IMR-90 (cell line): Measurements from ENCODE around the gene ISG20L2. TPM values are rescaled to one million over a fixed set of nuclear protein-coding genes. Genes with fewer than 3 reads are reported as not detected.

Source experiments
- ATAC-seq: fragments of 200-7000 bp; cut with Tn5 transposase; 2 replicates; pipeline ENCODE4 v1.9.1; 2020; ENCODE audit warnings: low read depth, mild to moderate bottlenecking, moderate library complexity
- BruUV-seq: library from RNA; stranded (reverse); fragments of 400-500 nt; replicated peaks from 2 replicates; lab custom pipeline; 2021; lab: Mats Ljungman, UMichigan
- CTCF ChIA-PET: fragments of 300-600 bp; formaldehyde crosslinking; extraction: SDS; loops from one replicate; lab custom pipeline; 2021; ENCODE audit warnings: antibody characterized with exemption; lab: Yijun Ruan, JAX
- POLR2A ChIA-PET: fragments of 300-600 bp; sonication (Branson Sonifier 250); formaldehyde crosslinking; loops from one replicate; lab custom pipeline; 2022; ENCODE audit warnings: antibody characterized with exemption; ENCODE audit not compliant: unreplicated experiment; lab: Charles Lee
- DNase-seq: peaks from one replicate; pipeline ENCODE4 v3.0.0; 2013
- H2AFZ ChIP-seq: replicated peaks from 2 replicates; pipeline ENCODE3; 2013; ENCODE audit warnings: low read length, mild to moderate bottlenecking; ENCODE audit not compliant: poor library complexity
- H2AK5ac ChIP-seq: 2 replicates; pipeline ENCODE4 v1.6.1; 2013; ENCODE audit warnings: low read depth, low read length, inconsistent platforms
- H2AK9ac ChIP-seq: replicated peaks from 2 replicates; pipeline ENCODE3; 2013; ENCODE audit warnings: mild to moderate bottlenecking, low read depth, low read length, moderate library complexity; ENCODE audit not compliant: poor library complexity
- H2BK120ac ChIP-seq: 2 replicates; pipeline ENCODE4 v1.6.1; 2013; ENCODE audit warnings: low read depth, low read length, inconsistent platforms
- H2BK15ac ChIP-seq: 3 replicates; pipeline ENCODE4 v1.6.1; 2013; ENCODE audit warnings: low read depth, low read length, inconsistent platforms
- H2BK20ac ChIP-seq: 2 replicates; pipeline ENCODE4 v1.6.1; 2013; ENCODE audit warnings: low read depth, mild to moderate bottlenecking, inconsistent platforms, low read length, moderate library complexity
- H2BK5ac ChIP-seq: 2 replicates; pipeline ENCODE4 v1.6.1; 2013; ENCODE audit warnings: mild to moderate bottlenecking, low read depth, low read length, inconsistent platforms; ENCODE audit not compliant: poor library complexity, severe bottlenecking
- H3K14ac ChIP-seq: replicated peaks from 2 replicates; pipeline ENCODE4 v1.6.1; 2013; ENCODE audit warnings: low read depth, low read length, inconsistent platforms
- H3K18ac ChIP-seq: 2 replicates; pipeline ENCODE4 v1.6.1; 2013; ENCODE audit warnings: low read depth, low read length, control low read depth
- H3K23ac ChIP-seq: 2 replicates; pipeline ENCODE4 v1.6.1; 2013; ENCODE audit warnings: low read depth, low read length, inconsistent platforms
- H3K27ac ChIP-seq: 2 replicates; pipeline ENCODE4 v1.5.1; 2013; ENCODE audit warnings: mild to moderate bottlenecking, control low read depth, low read length; ENCODE audit not compliant: insufficient read depth
- H3K27me3 ChIP-seq: 2 replicates; pipeline ENCODE4 v1.6.1; 2013; ENCODE audit warnings: low read length; ENCODE audit not compliant: control insufficient read depth, insufficient read depth
- H3K36me3 ChIP-seq: 2 replicates; pipeline ENCODE4 v1.6.1; 2013; ENCODE audit warnings: low read length, mixed read lengths; ENCODE audit not compliant: control insufficient read depth, insufficient read depth
- H3K4ac ChIP-seq: 2 replicates; pipeline ENCODE4 v1.6.1; 2013; ENCODE audit warnings: low read depth, low read length, inconsistent platforms
- H3K4me1 ChIP-seq: 2 replicates; pipeline ENCODE4 v1.6.1; 2013; ENCODE audit warnings: low read length, mixed read lengths; ENCODE audit not compliant: control insufficient read depth, insufficient read depth
- H3K4me2 ChIP-seq: 2 replicates; pipeline ENCODE4 v1.6.1; 2013; ENCODE audit warnings: low read depth, mild to moderate bottlenecking, control low read depth, low read length, moderate library complexity
- H3K4me3 ChIP-seq: 2 replicates; pipeline ENCODE4 v1.5.1; 2013; ENCODE audit warnings: low read depth, mild to moderate bottlenecking, control low read depth, low read length, moderate library complexity; ENCODE audit not compliant: insufficient read depth
- H3K56ac ChIP-seq: 2 replicates; pipeline ENCODE4 v1.6.1; 2013; ENCODE audit warnings: low read length, inconsistent platforms; ENCODE audit not compliant: insufficient read depth; ENCODE audit errors: extremely low read depth
- H3K79me1 ChIP-seq, 2 experiments: 2 replicates each; pipeline ENCODE4 v1.6.1; 2013; ENCODE audit warnings: low read length in 2 of 2, inconsistent platforms in 1 of 2, low read depth in 1 of 2
- H3K9ac ChIP-seq: 2 replicates; pipeline ENCODE4 v1.6.1; 2013; ENCODE audit warnings: low read depth, low read length, control low read depth
- H3K9me1 ChIP-seq: 2 replicates; pipeline ENCODE4 v1.6.1; 2013; ENCODE audit warnings: low read length, inconsistent platforms; ENCODE audit not compliant: insufficient read depth
- H3K9me3 ChIP-seq: 2 replicates; pipeline ENCODE4 v1.6.1; 2013; ENCODE audit warnings: low read length; ENCODE audit not compliant: control insufficient read depth, insufficient read depth
- H4K20me1 ChIP-seq: 2 replicates; pipeline ENCODE4 v1.6.1; 2013; ENCODE audit warnings: low read length, inconsistent platforms; ENCODE audit not compliant: insufficient read depth
- H4K5ac ChIP-seq: 2 replicates; pipeline ENCODE4 v1.6.1; 2013; ENCODE audit warnings: mild to moderate bottlenecking, low read depth, low read length, control low read depth
- H4K8ac ChIP-seq, 2 experiments: 2 replicates each; pipeline ENCODE4 v1.6.1; 2013; ENCODE audit warnings: low read depth in 2 of 2, low read length in 2 of 2, control low read depth in 1 of 2, inconsistent platforms in 1 of 2
- H4K91ac ChIP-seq: 2 replicates; pipeline ENCODE4 v1.6.1; 2013; ENCODE audit warnings: low read depth, low read length, inconsistent platforms; ENCODE audit not compliant: insufficient read depth
- BHLHE40 ChIP-seq: fragments of 150-350 bp; IDR thresholded peaks from 2 replicates; pipeline ENCODE4 v1.6.1; 2016; ENCODE audit warnings: mild to moderate bottlenecking, low read depth, low read length
- POLR2A ChIP-seq: IDR thresholded peaks from 2 replicates; pipeline ENCODE4 v1.6.1; 2012; ENCODE audit warnings: mild to moderate bottlenecking, low read depth, low read length
- WGBS, 2 experiments: methylation state at CpG; one replicate each; pipeline versions ENCODE4 v1.1.5 to v1.1.7; 2013; ENCODE audit warnings: missing lambda C conversion rate in 2 of 2; ENCODE audit not compliant: insufficient read length in 1 of 2; ENCODE audit errors: extremely low coverage in 2 of 2; 5-methylcytosine and 5-hydroxymethylcytosine counted together
- dilution Hi-C: fragments of 300-500 bp; cut with HindIII; formaldehyde crosslinking; loops from one replicate; pipeline ENCODE4 v1.14.3; 2018; ENCODE audit warnings: low sequenced_read_pairs; ENCODE audit not compliant: unreplicated experiment
- in situ Hi-C: fragments of 300-500 bp; cut with MboI; formaldehyde crosslinking; loops from 3 replicates; pipeline ENCODE4 v1.14.3; 2019; ENCODE audit warnings: low sequenced_read_pairs, inconsistent platforms, mixed read lengths
- intact Hi-C: fragments of 100-400 bp; cut with micrococcal nuclease; formaldehyde crosslinking; loops from 2 replicates; pipeline ENCODE4 v1.10.0; 2022
- polyA plus RNA-seq, 3 experiments: library from polyadenylated mRNA; depleted of rRNA; stranded (reverse); fragments of >200 nt; gene quantifications; 2 replicates each; pipeline ENCODE4 v1.2.3, GENCODE V29; 2012; ENCODE audit warnings: low replicate concordance in 1 of 3
- total RNA-seq: library from RNA; depleted of rRNA; stranded (reverse); fragments of >200 nt; gene quantifications from 2 replicates; pipeline ENCODE4 v1.2.3, GENCODE V29; 2012
- TF ChIP-seq, protein P1 (sequence below): fragments of 150-350 bp; IDR thresholded peaks from 2 replicates; pipeline ENCODE4 v1.6.1; 2017; ENCODE audit warnings: mild to moderate bottlenecking, antibody characterized with exemption, low read length, low read depth
- TF ChIP-seq, protein P2 (sequence below): conservative IDR thresholded peaks from 2 replicates; pipeline ENCODE4 v1.5.1; 2012; ENCODE audit warnings: mild to moderate bottlenecking, low read depth, low read length, improper control_type of control experiment
- TF ChIP-seq, protein P3 (sequence below): fragments of 150-350 bp; IDR thresholded peaks from 2 replicates; pipeline ENCODE4 v1.6.1; 2016; ENCODE audit warnings: low read depth, mild to moderate bottlenecking, low read length, moderate library complexity, borderline replicate concordance

The ISG20L2 gene
- total and polyA plus RNA-seq, 2 of the 4 experiments (the other 2 are of a cell fraction) = 17.0 to 27.3 TPM

DNA sequence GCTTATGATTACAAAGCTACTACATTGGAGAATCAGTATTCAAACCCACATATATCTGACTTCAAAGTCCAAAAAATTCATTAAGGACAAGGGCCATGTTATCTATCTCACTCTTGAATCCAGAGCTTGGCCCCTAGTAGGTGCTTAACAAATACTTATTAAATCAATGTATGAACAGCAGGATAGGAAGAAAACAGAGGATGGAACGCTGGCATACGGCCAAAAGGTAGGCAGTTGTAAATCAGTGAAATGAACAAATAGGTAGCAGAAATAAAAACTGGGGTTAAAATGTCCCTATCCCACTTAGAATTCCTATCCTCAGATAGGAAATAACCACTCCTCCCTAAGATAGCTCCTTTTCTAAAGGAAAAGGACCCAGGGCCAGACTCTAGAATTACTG lies 10.3 kb upstream of the ISG20L2 start:
- ChIA-PET POLR2A (no interaction called here), CTCF (interaction anchor here (0.9 kb wide), 1 partner anchor 13 kb away, joined by 3 read pairs; no protein-coding TSS in a partner anchor)
- peaks cover 4 to 42% of the 10 kb centered on the region in 2 experiments for H3K79me1 ChIP-seq
- no peaks in the 10 kb centered on the region for H3K27me3 ChIP-seq
- no peaks in the 10 kb centered on the region; the same call in 1 of the 2 replicates for H3K9me1 ChIP-seq
- no peak overlapping the region for H3K4me2 ChIP-seq
- ATAC-seq (no peak), DNase-seq (no peak)
- no peak overlapping the region for H2AFZ ChIP-seq
- 0 out of 2 replicates have a peak, but pooled peaks cover 2% of the 10 kb centered on the region for H3K4me1 ChIP-seq
- WGBS, 2 experiments = no CpG with 5 or more reads among the region's 2 CpGs
- H3K9me3 ChIP-seq = no peaks in the 10 kb centered on the region
- dilution Hi-C loops (no loop called here), intact Hi-C loops (no loop called here), in situ Hi-C loops (no loop called here)
- no peak overlapping the region for H3K4me3 ChIP-seq
- no peak overlapping the region for H3K27ac ChIP-seq
- no peak overlapping the region for H4K91ac ChIP-seq
- no peak overlapping the region for H2BK15ac ChIP-seq
- H3K23ac ChIP-seq = no peak overlapping the region
- H2AK9ac ChIP-seq = no peak overlapping the region
- no peak overlapping the region for H3K9ac ChIP-seq
- H4K20me1 ChIP-seq = no peaks in the 10 kb centered on the region
- BruUV-seq = no TSS peak
- no peak overlapping the region for H3K56ac ChIP-seq
- H3K18ac ChIP-seq = no peak overlapping the region
- H3K14ac ChIP-seq = no peak overlapping the region
- no peak overlapping the region for H2AK5ac ChIP-seq
- TF ChIP-seq, protein P1, sequence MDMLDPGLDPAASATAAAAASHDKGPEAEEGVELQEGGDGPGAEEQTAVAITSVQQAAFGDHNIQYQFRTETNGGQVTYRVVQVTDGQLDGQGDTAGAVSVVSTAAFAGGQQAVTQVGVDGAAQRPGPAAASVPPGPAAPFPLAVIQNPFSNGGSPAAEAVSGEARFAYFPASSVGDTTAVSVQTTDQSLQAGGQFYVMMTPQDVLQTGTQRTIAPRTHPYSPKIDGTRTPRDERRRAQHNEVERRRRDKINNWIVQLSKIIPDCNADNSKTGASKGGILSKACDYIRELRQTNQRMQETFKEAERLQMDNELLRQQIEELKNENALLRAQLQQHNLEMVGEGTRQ = no peak
- TF ChIP-seq, protein P2, sequence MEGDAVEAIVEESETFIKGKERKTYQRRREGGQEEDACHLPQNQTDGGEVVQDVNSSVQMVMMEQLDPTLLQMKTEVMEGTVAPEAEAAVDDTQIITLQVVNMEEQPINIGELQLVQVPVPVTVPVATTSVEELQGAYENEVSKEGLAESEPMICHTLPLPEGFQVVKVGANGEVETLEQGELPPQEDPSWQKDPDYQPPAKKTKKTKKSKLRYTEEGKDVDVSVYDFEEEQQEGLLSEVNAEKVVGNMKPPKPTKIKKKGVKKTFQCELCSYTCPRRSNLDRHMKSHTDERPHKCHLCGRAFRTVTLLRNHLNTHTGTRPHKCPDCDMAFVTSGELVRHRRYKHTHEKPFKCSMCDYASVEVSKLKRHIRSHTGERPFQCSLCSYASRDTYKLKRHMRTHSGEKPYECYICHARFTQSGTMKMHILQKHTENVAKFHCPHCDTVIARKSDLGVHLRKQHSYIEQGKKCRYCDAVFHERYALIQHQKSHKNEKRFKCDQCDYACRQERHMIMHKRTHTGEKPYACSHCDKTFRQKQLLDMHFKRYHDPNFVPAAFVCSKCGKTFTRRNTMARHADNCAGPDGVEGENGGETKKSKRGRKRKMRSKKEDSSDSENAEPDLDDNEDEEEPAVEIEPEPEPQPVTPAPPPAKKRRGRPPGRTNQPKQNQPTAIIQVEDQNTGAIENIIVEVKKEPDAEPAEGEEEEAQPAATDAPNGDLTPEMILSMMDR = no peak
- TF ChIP-seq BHLHE40 = no peak
- TF ChIP-seq, protein P3, sequence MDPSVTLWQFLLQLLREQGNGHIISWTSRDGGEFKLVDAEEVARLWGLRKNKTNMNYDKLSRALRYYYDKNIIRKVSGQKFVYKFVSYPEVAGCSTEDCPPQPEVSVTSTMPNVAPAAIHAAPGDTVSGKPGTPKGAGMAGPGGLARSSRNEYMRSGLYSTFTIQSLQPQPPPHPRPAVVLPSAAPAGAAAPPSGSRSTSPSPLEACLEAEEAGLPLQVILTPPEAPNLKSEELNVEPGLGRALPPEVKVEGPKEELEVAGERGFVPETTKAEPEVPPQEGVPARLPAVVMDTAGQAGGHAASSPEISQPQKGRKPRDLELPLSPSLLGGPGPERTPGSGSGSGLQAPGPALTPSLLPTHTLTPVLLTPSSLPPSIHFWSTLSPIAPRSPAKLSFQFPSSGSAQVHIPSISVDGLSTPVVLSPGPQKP = no peak
- no peak for TF ChIP-seq POLR2A
- H2BK5ac ChIP-seq = no peak overlapping the region
- no peak overlapping the region for H2BK20ac ChIP-seq
- no peak overlapping the region for H4K8ac ChIP-seq
- peaks cover 39% of the 10 kb centered on the region for H3K36me3 ChIP-seq
- no peak overlapping the region for H3K4ac ChIP-seq
- H4K5ac ChIP-seq = no peak overlapping the region
- H2BK120ac ChIP-seq = no peak overlapping the region
